Tibial nerve (tissue), 4 donors: Measurements from ENCODE around the gene VGLL3. TPM values are rescaled to one million over a fixed set of nuclear protein-coding genes. Genes with fewer than 3 reads are reported as not detected.

Experiments
- DNase-seq, 2 donors: peaks; one replicate each; pipeline ENCODE4 v3.0.0-alpha.2; 2019; ENCODE audit warnings: low spot score in 2 of 2
- H3K27ac ChIP-seq, 4 donors: fragments of 200-600 bp; sonication (generic) in 3 of 4; one replicate each; pipeline ENCODE4 v1.5.1; 2017 to 2019; ENCODE audit warnings: mild to moderate bottlenecking in 1 of 4
- H3K27me3 ChIP-seq, 2 donors: fragments of 200-600 bp; sonication (generic) in 1 of 2; one replicate each; pipeline versions ENCODE4 v1.5.1 to v1.6.0; 2017 to 2019
- H3K36me3 ChIP-seq, 3 donors: fragments of 200-600 bp; sonication (generic); one replicate each; pipeline ENCODE4 v1.5.1; 2018 to 2019
- H3K4me1 ChIP-seq, 4 donors: fragments of 200-600 bp; sonication (generic) in 3 of 4; one replicate each; pipeline ENCODE4 v1.5.1; 2017 to 2019
- H3K4me3 ChIP-seq, 4 donors: fragments of 200-600 bp; sonication (generic) in 3 of 4; one replicate each; pipeline ENCODE4 v1.5.1; 2017 to 2019; ENCODE audit warnings: mild to moderate bottlenecking in 1 of 4, moderate library complexity in 1 of 4
- H3K9me3 ChIP-seq, 4 donors: fragments of 200-600 bp; sonication (generic) in 3 of 4; one replicate each; pipeline ENCODE4 v1.5.1; 2017 to 2019
- CTCF ChIP-seq, 5 experiments: fragments of 200-600 bp in 3 of 5; fragments of 450-650 bp in 2 of 5; sonication (generic) in 3 of 5; IDR thresholded peaks; one replicate each; pipeline ENCODE4 v1.5.1; 2016 to 2019; ENCODE audit warnings: antibody characterized with exemption in 5 of 5, mild to moderate bottlenecking in 3 of 5, moderate library complexity in 2 of 5
- EP300 ChIP-seq, 2 donors: sonication (generic); formaldehyde crosslinking; IDR thresholded peaks; one replicate each; pipeline ENCODE4 v1.6.1; 2017; ENCODE audit warnings: antibody characterized with exemption in 2 of 2, mild to moderate bottlenecking in 1 of 2
- POLR2A ChIP-seq, 2 donors: fragments of 450-650 bp; IDR thresholded peaks; one replicate each; pipeline ENCODE4 v1.6.1; 2017; ENCODE audit warnings: antibody characterized with exemption in 2 of 2, mild to moderate bottlenecking in 2 of 2, moderate library complexity in 2 of 2
- WGBS, 2 donors: methylation state at CpG; one replicate each; pipeline ENCODE4 v1.1.5; 2018; 5-methylcytosine and 5-hydroxymethylcytosine counted together
- total RNA-seq, 4 donors: library from RNA; depleted of rRNA; stranded (reverse); fragments of >200 nt; gene quantifications; one replicate each; pipeline ENCODE4 v1.1.0, GENCODE V29; 2016

VGLL3 gene
- 10 to 100 TPM; 54.3 to 81.5 (median 61.2) TPM for total RNA-seq

DNA sequence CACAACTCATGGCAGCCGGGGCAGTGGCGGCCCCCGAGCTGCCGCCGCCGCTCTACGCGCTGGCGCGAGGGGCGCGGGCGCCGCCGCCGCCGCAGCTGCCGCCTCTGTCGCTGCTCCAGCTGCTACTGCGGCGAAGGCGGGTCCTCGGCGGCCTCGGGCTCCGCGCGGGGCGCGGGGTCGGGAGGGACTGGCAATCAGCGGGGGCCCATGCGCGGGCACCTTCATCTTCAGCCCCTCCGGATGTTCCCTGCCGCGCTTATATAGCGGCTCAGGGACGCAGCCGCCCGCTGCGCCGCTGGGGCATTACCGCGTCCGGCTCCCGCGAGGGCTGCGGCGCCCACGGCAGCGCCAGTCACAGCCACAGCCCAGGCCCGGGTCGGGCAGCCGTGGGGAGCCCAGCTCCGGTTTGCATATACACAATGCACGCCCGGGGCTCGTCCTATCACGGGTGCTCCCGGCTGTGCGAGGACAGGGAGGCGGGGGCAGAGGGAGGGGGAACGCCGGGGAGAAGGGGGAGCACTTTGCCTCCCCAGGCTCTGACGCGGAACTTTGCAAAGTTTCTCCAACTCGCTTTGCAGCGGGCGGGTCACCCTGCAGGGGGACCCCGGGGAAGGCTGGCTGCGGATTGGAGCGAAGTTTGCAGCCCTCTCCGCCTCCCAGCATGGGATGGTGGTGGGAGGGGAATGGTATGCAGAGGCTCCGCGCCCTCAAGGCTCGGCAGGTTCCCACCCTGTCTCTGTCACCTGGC is at the start of gene VGLL3:
TSS of gene VGLL3 (minus strand) at position 416 of the 748 bp plus-strand sequence. CDS start at position 10, 406 bp downstream.
- Histone ChIP-seq H3K27me3 (no peaks in the 10 kb centered on the region), H3K27ac (peak within 1 kb of the TSS; percentile 90 to 98 (median 95)), H3K36me3 (no peaks in the 10 kb centered on the region), H3K4me1 (peaks cover 0 to 27% (median 0%) of the 10 kb centered on the region in 4 donors), H3K9me3 (no peaks in the 10 kb centered on the region), H3K4me3 (peak within 1 kb of the TSS; percentile 60 to 81 (median 70))
- TF ChIP-seq EP300 (IDR thresholded peaks at IDR 0.05) (peak in 1 of 2 donors; percentile 93), POLR2A (IDR thresholded peaks at IDR 0.05) (peak; percentile 86 to 90), CTCF (IDR thresholded peaks at IDR 0.05) (peak in 4 of 5 experiments; percentile 24 to 46 (median 29))
- WGBS, 2 donors = 1% methylated on average over 16 to 19 of the region's 77 CpGs
- peak; percentile 62 to 70 for DNase-seq

GRCh38 chr3:87037652-87038051 is 46.7 kb upstream of the VGLL3 start:
- no peak for TF ChIP-seq EP300 (IDR thresholded peaks at IDR 0.05)
- no peak for TF ChIP-seq POLR2A (IDR thresholded peaks at IDR 0.05)
- no peak for TF ChIP-seq CTCF (IDR thresholded peaks at IDR 0.05)
- Histone ChIP-seq H3K9me3 (no peaks in the 10 kb centered on the region), H3K27ac (no peak overlapping the region), H3K4me1 (no peaks in the 10 kb centered on the region), H3K36me3 (no peaks in the 10 kb centered on the region), H3K27me3 (no peaks in the 10 kb centered on the region), H3K4me3 (no peak overlapping the region)
- DNase-seq = no peak
- WGBS, 2 donors = 88% methylated on average over 2 to 3 of the region's 3 CpGs

DNA sequence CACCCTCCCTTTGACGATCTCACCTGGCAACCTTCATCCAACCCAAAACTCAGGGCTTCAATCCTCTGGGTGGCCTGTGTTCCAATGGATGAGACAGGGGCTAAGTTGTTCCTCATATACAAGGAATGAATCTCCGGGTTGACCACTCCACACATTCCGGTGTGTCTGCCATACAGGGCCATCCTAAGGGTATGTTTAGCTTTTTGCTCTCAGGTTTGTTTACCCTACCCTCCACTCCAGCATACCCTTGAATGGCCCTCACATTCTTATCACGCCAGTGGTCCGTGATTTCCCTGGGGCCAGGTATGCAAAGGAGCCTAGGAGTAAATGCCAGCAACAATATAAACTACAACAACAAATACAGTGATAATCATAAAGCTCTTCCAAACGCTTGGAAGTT is 45.7 kb upstream of the VGLL3 start:
- Histone ChIP-seq H3K36me3 (no peaks in the 10 kb centered on the region), H3K9me3 (no peaks in the 10 kb centered on the region), H3K4me1 (no peaks in the 10 kb centered on the region), H3K27ac (no peak overlapping the region), H3K27me3 (no peaks in the 10 kb centered on the region), H3K4me3 (no peak overlapping the region)
- DNase-seq = no peak
- 96 to 97% methylated on average over 6 of the region's 6 CpGs for WGBS, 2 donors
- no peak for TF ChIP-seq POLR2A (IDR thresholded peaks at IDR 0.05)
- no peak for TF ChIP-seq EP300 (IDR thresholded peaks at IDR 0.05)
- no peak for TF ChIP-seq CTCF (IDR thresholded peaks at IDR 0.05)

DNA sequence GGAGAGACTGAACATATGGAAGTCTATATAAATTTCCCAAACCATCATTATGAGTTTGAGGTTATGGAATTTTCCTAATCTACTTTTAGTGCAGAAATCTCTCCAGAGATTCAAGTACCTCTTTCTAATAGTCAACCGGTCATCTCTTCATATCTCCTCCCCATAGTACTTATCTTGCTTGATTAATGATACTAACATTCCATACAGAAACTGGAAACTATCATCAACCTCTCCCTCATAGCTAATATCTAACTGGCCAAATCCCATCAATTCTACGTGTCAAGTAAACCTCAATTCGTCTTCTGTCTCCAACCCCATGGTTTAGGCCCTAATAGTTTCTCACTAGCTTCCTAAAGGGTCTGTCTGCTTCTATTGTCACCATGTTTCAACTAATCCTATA is 44.4 kb upstream of the VGLL3 start:
- H3K9me3 ChIP-seq = no peaks in the 10 kb centered on the region
- no peaks in the 10 kb centered on the region for H3K36me3 ChIP-seq
- no peak for TF ChIP-seq EP300 (IDR thresholded peaks at IDR 0.05)
- no peak for TF ChIP-seq CTCF (IDR thresholded peaks at IDR 0.05)
- TF ChIP-seq POLR2A (IDR thresholded peaks at IDR 0.05) = no peak
- H3K4me3 ChIP-seq = no peak overlapping the region
- no peak overlapping the region for H3K27ac ChIP-seq
- 85 to 94% methylated on average over 3 of the region's 3 CpGs for WGBS, 2 donors
- no peak for DNase-seq
- H3K4me1 ChIP-seq = no peaks in the 10 kb centered on the region
- H3K27me3 ChIP-seq = no peaks in the 10 kb centered on the region

GRCh38 chr3:87033205-87033604 is 42.3 kb upstream of the VGLL3 start:
- no peak for TF ChIP-seq POLR2A (IDR thresholded peaks at IDR 0.05)
- no peak for TF ChIP-seq CTCF (IDR thresholded peaks at IDR 0.05)
- TF ChIP-seq EP300 (IDR thresholded peaks at IDR 0.05) = no peak
- Histone ChIP-seq H3K27ac (no peak overlapping the region), H3K4me1 (no peaks in the 10 kb centered on the region), H3K4me3 (no peak overlapping the region), H3K36me3 (no peaks in the 10 kb centered on the region), H3K9me3 (no peaks in the 10 kb centered on the region), H3K27me3 (no peaks in the 10 kb centered on the region)
- no peak for DNase-seq
- 78 to 85% methylated on average over 1 of the region's 1 CpG for WGBS, 2 donors
